NCI-H146 treated with DMSO at 0.1 percent for 48 hours (cell line): Measurements from ENCODE around the gene DZIP3.
"Not testable (repeated sequence)": the region's sequence is repeated elsewhere in the genome, so short reads cannot be mapped to it uniquely, and the experiment has no call there.

ENCODE experiments used
- DNase-seq: peaks from one replicate; lab custom pipeline; 2025; ENCODE audit not compliant: unreplicated experiment; lab: John Stamatoyannopoulos, UW

DZIP3 gene

GRCh38 chr3:108595321-108595720 lies 5.8 kb downstream of the DZIP3 start:
- DNase-seq = no peak

GRCh38 chr3:108598375-108598774 lies 8.9 kb downstream of the DZIP3 start:
- DNase-seq = no peak

GRCh38 chr3:108599677-108600409 lies 10.3 kb downstream of the DZIP3 start:
- DNase-seq = no peak

- no peak for DNase-seq
Measured at GRCh38 chr3:108602249-108602934, 12.9 kb downstream of the DZIP3 start.

- DNase-seq = no peak
Measured at GRCh38 chr3:108602935-108603294, 13.4 kb downstream of the DZIP3 start.

GRCh38 chr3:108603691-108604090 lies 14.2 kb downstream of the DZIP3 start:
- DNase-seq = no peak

- no peak for DNase-seq
Measured at GRCh38 chr3:108605028-108605427, 15.5 kb downstream of the DZIP3 start.

- no peak for DNase-seq
Measured at GRCh38 chr3:108605491-108605890, 16.0 kb downstream of the DZIP3 start.

- no peak for DNase-seq
Measured at GRCh38 chr3:108608750-108609149, 19.2 kb downstream of the DZIP3 start.

GRCh38 chr3:108610651-108611050 lies 21.1 kb downstream of the DZIP3 start:
- DNase-seq = no peak

GRCh38 chr3:108616090-108616489 lies 26.6 kb downstream of the DZIP3 start:
- DNase-seq = not testable (repeated sequence)

GRCh38 chr3:108620250-108620649 lies 30.7 kb downstream of the DZIP3 start:
- DNase-seq = no peak

GRCh38 chr3:108623504-108623903 lies 34.0 kb downstream of the DZIP3 start:
- DNase-seq = no peak

- DNase-seq = no peak
Measured at GRCh38 chr3:108629974-108630373, 40.5 kb downstream of the DZIP3 start.

- no peak for DNase-seq
Measured at GRCh38 chr3:108642526-108642925, 53.0 kb downstream of the DZIP3 start.

- DNase-seq = no peak
Measured at GRCh38 chr3:108645364-108645763, 55.8 kb downstream of the DZIP3 start.

GRCh38 chr3:108655664-108656063 lies 66.1 kb downstream of the DZIP3 start:
- DNase-seq = not testable (repeated sequence)

- DNase-seq = no peak
Measured at GRCh38 chr3:108661699-108662098, 72.2 kb downstream of the DZIP3 start.

GRCh38 chr3:108662142-108662738 lies 72.7 kb downstream of the DZIP3 start:
- DNase-seq = peak; percentile 91

GRCh38 chr3:108664266-108664665 lies 74.7 kb downstream of the DZIP3 start:
- no peak for DNase-seq

- DNase-seq = no peak
Measured at GRCh38 chr3:108667312-108667711, 77.8 kb downstream of the DZIP3 start.

- no peak for DNase-seq
Measured at GRCh38 chr3:108669208-108669607, 79.7 kb downstream of the DZIP3 start.
